ENCODE results near the gene SNTG2. TPM values are rescaled to one million over a fixed set of nuclear protein-coding genes. Genes with fewer than 3 reads are reported as not detected.

Gene SNTG2
- total RNA-seq, 1 donor from 2014 or later: 7.7 TPM

DNA sequence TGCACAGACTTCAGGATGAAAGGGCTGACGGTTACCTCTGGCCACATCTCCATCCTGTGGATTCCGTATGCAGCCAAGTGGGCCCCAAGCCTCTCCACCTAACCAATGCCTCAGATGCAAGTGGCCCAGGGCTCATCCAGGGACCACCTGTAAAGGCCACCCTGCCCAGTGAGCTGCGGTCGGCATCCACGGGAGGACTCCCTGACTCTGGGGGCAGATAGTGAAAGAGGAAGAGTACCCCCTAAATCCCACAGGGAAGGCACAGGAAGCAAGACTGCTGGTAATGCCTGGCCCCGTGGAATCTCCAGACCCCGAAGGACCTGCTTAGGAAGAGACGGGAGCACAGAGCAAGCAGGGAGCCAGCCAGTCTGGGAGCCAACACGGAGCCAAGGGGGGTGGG, 451.4 kb downstream of the SNTG2 start:
- no peaks in the 10 kb centered on the region for H3K36me3 Mint-ChIP-seq (ENCODE audit: unreplicated experiment)
- H3K4me1 Mint-ChIP-seq (ENCODE audit: low read depth, unreplicated experiment): no peaks in the 10 kb centered on the region
- DNase-seq: no peak
- H3K9me3 Mint-ChIP-seq (ENCODE audit: unreplicated experiment): peaks cover 4% of the 10 kb centered on the region
- no peak overlapping the region for H3K4me3 Mint-ChIP-seq (ENCODE audit: unreplicated experiment)
- TF ChIP-seq CTCF (IDR thresholded peaks at IDR 0.05; ENCODE audit: partially characterized antibody, unreplicated experiment): no peak
- no peaks in the 10 kb centered on the region for H3K27me3 Mint-ChIP-seq (ENCODE audit: unreplicated experiment)
- H3K27ac Mint-ChIP-seq (ENCODE audit: unreplicated experiment): no peak overlapping the region

GRCh38 chr2:1403565-1403964, 452.9 kb downstream of the SNTG2 start:
- TF ChIP-seq CTCF (IDR thresholded peaks at IDR 0.05; ENCODE audit: partially characterized antibody, unreplicated experiment): no peak
- no peak for DNase-seq
- Mint-ChIP-seq H3K9me3 (ENCODE audit: unreplicated experiment) (peaks cover 2% of the 10 kb centered on the region), H3K36me3 (ENCODE audit: unreplicated experiment) (no peaks in the 10 kb centered on the region), H3K4me1 (ENCODE audit: low read depth, unreplicated experiment) (no peaks in the 10 kb centered on the region), H3K4me3 (ENCODE audit: unreplicated experiment) (no peak overlapping the region), H3K27ac (ENCODE audit: unreplicated experiment) (no peak overlapping the region), H3K27me3 (ENCODE audit: unreplicated experiment) (no peaks in the 10 kb centered on the region)

- TF ChIP-seq CTCF (IDR thresholded peaks at IDR 0.05; ENCODE audit: partially characterized antibody, unreplicated experiment): no peak
- no peaks in the 10 kb centered on the region for H3K36me3 Mint-ChIP-seq (ENCODE audit: unreplicated experiment)
- no peaks in the 10 kb centered on the region for H3K4me1 Mint-ChIP-seq (ENCODE audit: low read depth, unreplicated experiment)
- DNase-seq: no peak
- H3K4me3 Mint-ChIP-seq (ENCODE audit: unreplicated experiment): no peak overlapping the region
- H3K27me3 Mint-ChIP-seq (ENCODE audit: unreplicated experiment): no peaks in the 10 kb centered on the region
- peaks cover 2% of the 10 kb centered on the region for H3K9me3 Mint-ChIP-seq (ENCODE audit: unreplicated experiment)
- H3K27ac Mint-ChIP-seq (ENCODE audit: unreplicated experiment): no peak overlapping the region
These were observed 454.5 kb downstream of the SNTG2 start for GRCh38 chr2:1405124-1405523.

DNA sequence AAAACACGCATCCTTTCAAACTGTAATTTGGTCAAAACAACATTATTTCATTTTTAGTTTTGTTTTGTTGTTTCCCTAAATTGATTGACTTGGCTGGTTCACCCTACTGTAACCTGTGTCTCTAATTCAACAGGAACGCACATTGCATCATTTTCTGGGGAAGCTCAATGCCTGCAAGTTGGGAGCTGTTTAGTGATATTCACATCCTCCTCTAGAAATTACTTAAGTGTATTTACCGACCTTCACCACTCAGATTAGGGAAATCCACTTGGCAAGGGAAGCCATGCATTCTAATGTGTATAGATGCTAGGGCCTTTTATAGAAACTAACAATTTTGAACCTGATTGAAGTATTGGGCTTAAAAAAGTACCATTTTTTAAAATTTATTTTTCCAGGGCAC, 455.3 kb downstream of the SNTG2 start:
- no peak overlapping the region for H3K4me3 Mint-ChIP-seq (ENCODE audit: unreplicated experiment)
- no peak for TF ChIP-seq CTCF (IDR thresholded peaks at IDR 0.05; ENCODE audit: partially characterized antibody, unreplicated experiment)
- no peak overlapping the region for H3K27ac Mint-ChIP-seq (ENCODE audit: unreplicated experiment)
- peaks cover 2% of the 10 kb centered on the region for H3K9me3 Mint-ChIP-seq (ENCODE audit: unreplicated experiment)
- H3K4me1 Mint-ChIP-seq (ENCODE audit: low read depth, unreplicated experiment): no peaks in the 10 kb centered on the region
- no peaks in the 10 kb centered on the region for H3K36me3 Mint-ChIP-seq (ENCODE audit: unreplicated experiment)
- H3K27me3 Mint-ChIP-seq (ENCODE audit: unreplicated experiment): no peaks in the 10 kb centered on the region
- no peak for DNase-seq

DNA sequence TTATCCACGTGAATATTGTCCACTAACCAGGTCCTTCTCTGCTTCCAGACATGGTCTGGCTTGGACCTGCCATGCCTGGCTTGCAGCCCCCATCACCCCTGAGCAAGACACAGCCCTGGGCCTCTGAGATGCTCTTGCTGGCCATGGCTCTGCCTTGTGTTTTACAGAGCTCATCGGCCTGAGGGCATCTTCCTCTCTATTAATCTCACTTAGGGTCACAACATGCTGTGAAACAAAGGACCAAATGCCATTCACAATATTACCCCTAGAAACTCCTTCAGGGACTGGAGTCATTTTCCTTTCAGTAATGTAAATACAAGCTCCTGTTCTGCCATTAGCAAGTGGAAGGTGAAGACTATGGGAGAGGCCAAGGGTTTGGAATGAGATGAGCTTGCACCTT, 455.8 kb downstream of the SNTG2 start:
- TF ChIP-seq CTCF (IDR thresholded peaks at IDR 0.05; ENCODE audit: partially characterized antibody, unreplicated experiment): no peak
- Mint-ChIP-seq H3K27ac (ENCODE audit: unreplicated experiment) (no peak overlapping the region), H3K4me3 (ENCODE audit: unreplicated experiment) (no peak overlapping the region), H3K27me3 (ENCODE audit: unreplicated experiment) (no peaks in the 10 kb centered on the region), H3K4me1 (ENCODE audit: low read depth, unreplicated experiment) (no peaks in the 10 kb centered on the region), H3K9me3 (ENCODE audit: unreplicated experiment) (peaks cover 2% of the 10 kb centered on the region), H3K36me3 (ENCODE audit: unreplicated experiment) (no peaks in the 10 kb centered on the region)
- no peak for DNase-seq

Data from glutamatergic neuron (in vitro differentiated cells).